A673 (cell line): ENCODE results near the gene SPATA1. TPM values are rescaled to one million over a fixed set of nuclear protein-coding genes. Genes with fewer than 3 reads are reported as not detected.
A peak's percentile ranks its signal among the peaks of the same experiment; 100 is the strongest.

Source experiments
- BruUV-seq: library from RNA; stranded (reverse); fragments of 400-500 nt; replicated peaks from 2 replicates; lab custom pipeline; 2021; lab: Mats Ljungman, UMichigan
- CTCF ChIA-PET: fragments of 300-600 bp; sonication (Branson Sonifier 250); formaldehyde crosslinking; loops from one replicate; lab custom pipeline; 2022; ENCODE audit warnings: antibody characterized with exemption; lab: Charles Lee
- POLR2A ChIA-PET: fragments of 300-600 bp; sonication (Branson Sonifier 250); formaldehyde crosslinking; loops from one replicate; lab custom pipeline; 2022; ENCODE audit warnings: antibody characterized with exemption; ENCODE audit not compliant: low non-redundant PET; lab: Charles Lee
- DNase-seq: peaks from one replicate; pipeline ENCODE4 v3.0.0-alpha.2; 2015; ENCODE audit warnings: low spot score
- H3K27ac ChIP-seq: fragments of 200-600 bp; sonication (generic); 2 replicates; pipeline ENCODE4 v1.5.1; 2016; ENCODE audit warnings: mixed run types, low read depth, mild to moderate bottlenecking, mixed read lengths, antibody characterized with exemption, low read length; ENCODE audit not compliant: poor library complexity, severe bottlenecking
- H3K27me3 ChIP-seq: fragments of 200-600 bp; sonication (generic); replicated peaks from 2 replicates; pipeline ENCODE4 v1.6.1; 2017; ENCODE audit warnings: mixed run types, low read depth, mild to moderate bottlenecking, mixed read lengths, antibody characterized with exemption, low read length; ENCODE audit not compliant: insufficient read depth, poor library complexity
- H3K36me3 ChIP-seq: fragments of 200-600 bp; sonication (generic); 2 replicates; pipeline ENCODE4 v1.6.1; 2016; ENCODE audit warnings: mixed run types, mild to moderate bottlenecking, mixed read lengths, antibody characterized with exemption, low read length; ENCODE audit not compliant: insufficient read depth, poor library complexity, severe bottlenecking
- H3K4me1 ChIP-seq: fragments of 200-600 bp; sonication (generic); 2 replicates; pipeline ENCODE4 v1.6.1; 2017; ENCODE audit warnings: mixed run types, mild to moderate bottlenecking, mixed read lengths, antibody characterized with exemption, low read length; ENCODE audit not compliant: insufficient read depth, poor library complexity, severe bottlenecking
- H3K4me3 ChIP-seq: fragments of 200-600 bp; sonication (generic); 2 replicates; pipeline ENCODE4 v1.5.1; 2016; ENCODE audit warnings: low read depth, mixed run types, mild to moderate bottlenecking, mixed read lengths, low read length; ENCODE audit not compliant: poor library complexity, severe bottlenecking
- H3K9me3 ChIP-seq: fragments of 200-600 bp; sonication (generic); 2 replicates; pipeline ENCODE4 v1.6.1; 2016; ENCODE audit warnings: mixed run types, low read depth, mild to moderate bottlenecking, mixed read lengths, antibody characterized with exemption, low read length; ENCODE audit not compliant: poor library complexity, severe bottlenecking
- EZH2 ChIP-seq: fragments of 200-600 bp; sonication (generic); IDR thresholded peaks from 2 replicates; pipeline ENCODE4 v1.6.1; 2017; ENCODE audit warnings: borderline replicate concordance, low read depth, mild to moderate bottlenecking, mixed read lengths, antibody characterized with exemption, low read length; ENCODE audit not compliant: poor library complexity, severe bottlenecking
- intact Hi-C: fragments of 100-400 bp; cut with micrococcal nuclease; formaldehyde crosslinking; loops from one replicate; pipeline ENCODE4 v1.10.0; 2022; ENCODE audit not compliant: unreplicated experiment
- total RNA-seq: library from RNA; stranded (reverse); gene quantifications from 2 replicates; pipeline ENCODE4 v1.2.3, GENCODE V29; 2021
- TF ChIP-seq, protein P1 (sequence below): fragments of 300-800, 200-600 bp; sonication (generic); conservative IDR thresholded peaks from 2 replicates; pipeline ENCODE4 v1.5.1; 2017; ENCODE audit warnings: low read depth, mild to moderate bottlenecking, antibody characterized with exemption, low read length, moderate library complexity, mixed read lengths

The SPATA1 gene
- total RNA-seq, 1 experiment from 2014 or later: 0.95 TPM

- CTCF ChIA-PET: no interaction called here
- BruUV-seq: no TSS peak
- intact Hi-C loops: no loop called here
- TF ChIP-seq, protein P1, sequence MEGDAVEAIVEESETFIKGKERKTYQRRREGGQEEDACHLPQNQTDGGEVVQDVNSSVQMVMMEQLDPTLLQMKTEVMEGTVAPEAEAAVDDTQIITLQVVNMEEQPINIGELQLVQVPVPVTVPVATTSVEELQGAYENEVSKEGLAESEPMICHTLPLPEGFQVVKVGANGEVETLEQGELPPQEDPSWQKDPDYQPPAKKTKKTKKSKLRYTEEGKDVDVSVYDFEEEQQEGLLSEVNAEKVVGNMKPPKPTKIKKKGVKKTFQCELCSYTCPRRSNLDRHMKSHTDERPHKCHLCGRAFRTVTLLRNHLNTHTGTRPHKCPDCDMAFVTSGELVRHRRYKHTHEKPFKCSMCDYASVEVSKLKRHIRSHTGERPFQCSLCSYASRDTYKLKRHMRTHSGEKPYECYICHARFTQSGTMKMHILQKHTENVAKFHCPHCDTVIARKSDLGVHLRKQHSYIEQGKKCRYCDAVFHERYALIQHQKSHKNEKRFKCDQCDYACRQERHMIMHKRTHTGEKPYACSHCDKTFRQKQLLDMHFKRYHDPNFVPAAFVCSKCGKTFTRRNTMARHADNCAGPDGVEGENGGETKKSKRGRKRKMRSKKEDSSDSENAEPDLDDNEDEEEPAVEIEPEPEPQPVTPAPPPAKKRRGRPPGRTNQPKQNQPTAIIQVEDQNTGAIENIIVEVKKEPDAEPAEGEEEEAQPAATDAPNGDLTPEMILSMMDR: no peak
- no peak for TF ChIP-seq EZH2
- Histone ChIP-seq H3K9me3 (peaks cover 7% of the 10 kb centered on the region), H3K4me3 (peak overlapping the region; percentile 73), H3K4me1 (peaks cover 4% of the 10 kb centered on the region), H3K36me3 (peaks cover 30% of the 10 kb centered on the region), H3K27ac (no peak overlapping the region), H3K27me3 (peaks cover 7% of the 10 kb centered on the region)
- POLR2A ChIA-PET: no interaction called here
- no peak for DNase-seq
Observed at GRCh38 chr1:84479998-84480397, 26.2 kb upstream of the SPATA1 start.

DNA sequence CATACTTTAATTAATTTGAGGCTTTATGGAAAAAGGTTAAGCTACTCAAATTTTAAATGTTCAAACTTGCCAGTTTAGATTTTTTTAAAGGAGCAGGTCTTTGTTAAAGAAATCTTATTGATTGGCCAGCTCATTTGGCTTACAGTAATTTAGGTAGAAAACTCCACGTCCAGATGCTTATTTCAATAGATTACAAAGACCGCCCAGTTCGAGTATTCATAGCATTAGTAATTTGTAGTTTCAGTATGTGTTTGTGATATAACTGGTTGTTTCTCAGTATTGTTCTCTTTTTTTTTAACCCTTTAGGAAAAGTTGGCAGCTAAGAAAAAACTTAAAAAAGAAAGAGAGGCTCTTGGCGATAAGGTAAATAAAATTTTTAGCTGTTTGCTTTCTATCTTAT is 25.5 kb upstream of the SPATA1 start:
- POLR2A ChIA-PET: no interaction called here
- Histone ChIP-seq H3K9me3 (peaks cover 7% of the 10 kb centered on the region), H3K4me1 (peaks cover 4% of the 10 kb centered on the region), H3K36me3 (peaks cover 31% of the 10 kb centered on the region), H3K27me3 (peaks cover under 1% of the 10 kb centered on the region), H3K27ac (no peak overlapping the region), H3K4me3 (peak overlapping the region; percentile 73)
- CTCF ChIA-PET: no interaction called here
- no peak for TF ChIP-seq EZH2
- TF ChIP-seq, protein P1: no peak
- BruUV-seq: no TSS peak
- intact Hi-C loops: no loop called here
- DNase-seq: no peak

DNA sequence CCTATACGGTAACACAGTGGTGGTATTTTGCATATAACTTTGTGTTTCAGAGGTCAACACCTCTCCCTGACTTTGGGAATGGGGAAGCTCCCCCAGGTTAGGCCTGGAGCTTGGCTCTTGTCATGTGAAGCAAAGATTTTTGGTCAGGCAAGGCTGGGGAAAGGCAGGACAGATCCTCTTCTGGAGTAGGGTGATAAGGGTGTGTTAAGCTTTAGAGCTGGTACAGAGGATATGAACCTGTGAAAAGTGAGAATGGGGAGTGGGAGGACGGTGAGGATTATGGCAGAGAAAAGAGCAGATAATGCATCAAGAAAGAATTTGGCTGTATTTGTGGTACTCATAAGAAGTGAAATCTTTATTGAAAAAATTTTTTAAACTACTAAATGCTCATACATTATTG is 24.9 kb upstream of the SPATA1 start:
- Histone ChIP-seq H3K9me3 (peaks cover 7% of the 10 kb centered on the region), H3K4me1 (peaks cover 4% of the 10 kb centered on the region), H3K27ac (no peak overlapping the region), H3K27me3 (no peaks in the 10 kb centered on the region), H3K36me3 (peaks cover 34% of the 10 kb centered on the region), H3K4me3 (no peak overlapping the region)
- intact Hi-C loops: no loop called here
- CTCF ChIA-PET: no interaction called here
- no peak for TF ChIP-seq EZH2
- TF ChIP-seq, protein P1: no peak
- POLR2A ChIA-PET: no interaction called here
- BruUV-seq: no TSS peak
- no peak for DNase-seq
